ENCODE data around the gene EVPL. TPM values are rescaled to one million over a fixed set of nuclear protein-coding genes. Genes with fewer than 3 reads are reported as not detected.

The EVPL gene
- total and polyA plus RNA-seq, 8 donors, result 1.2 to 105 (median 9.0) TPM

DNA sequence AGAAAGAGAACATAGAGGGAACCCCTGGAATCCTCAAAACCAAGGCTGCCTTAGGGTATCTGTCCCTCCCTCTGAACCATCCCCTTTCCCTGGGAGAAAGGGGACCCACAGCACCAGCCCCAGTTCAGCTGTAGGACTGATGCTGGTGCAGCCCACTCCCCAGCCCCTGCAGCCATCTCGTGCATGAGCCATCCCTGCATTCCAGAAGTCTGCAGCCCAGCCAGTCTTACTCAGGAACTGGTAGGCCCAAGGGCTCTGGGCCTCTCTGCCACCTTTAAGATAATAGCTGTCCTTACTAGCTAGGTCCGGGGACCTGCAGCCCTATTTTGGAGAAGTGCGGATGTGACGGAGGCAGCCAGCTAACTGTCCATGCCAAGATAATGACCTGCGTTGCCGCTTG, 6.0 kb upstream of the EVPL start:
- H3K4me3 ChIP-seq, result no peak overlapping the region
- intact Hi-C loops (cut with DNase I; ENCODE audit: low total_unique reads), result no loop called here
- H3K27ac ChIP-seq, result no peak overlapping the region
- no peak for DNase-seq
- peaks cover 0 to 9% (median 3%) of the 10 kb centered on the region in 4 donors for H3K36me3 ChIP-seq
- TF ChIP-seq EP300 (IDR thresholded peaks at IDR 0.05) (no peak), POLR2A (IDR thresholded peaks at IDR 0.05) (no peak), POLR2AphosphoS5 (IDR thresholded peaks at IDR 0.05) (no peak)
- TF ChIP-seq, protein P1, sequence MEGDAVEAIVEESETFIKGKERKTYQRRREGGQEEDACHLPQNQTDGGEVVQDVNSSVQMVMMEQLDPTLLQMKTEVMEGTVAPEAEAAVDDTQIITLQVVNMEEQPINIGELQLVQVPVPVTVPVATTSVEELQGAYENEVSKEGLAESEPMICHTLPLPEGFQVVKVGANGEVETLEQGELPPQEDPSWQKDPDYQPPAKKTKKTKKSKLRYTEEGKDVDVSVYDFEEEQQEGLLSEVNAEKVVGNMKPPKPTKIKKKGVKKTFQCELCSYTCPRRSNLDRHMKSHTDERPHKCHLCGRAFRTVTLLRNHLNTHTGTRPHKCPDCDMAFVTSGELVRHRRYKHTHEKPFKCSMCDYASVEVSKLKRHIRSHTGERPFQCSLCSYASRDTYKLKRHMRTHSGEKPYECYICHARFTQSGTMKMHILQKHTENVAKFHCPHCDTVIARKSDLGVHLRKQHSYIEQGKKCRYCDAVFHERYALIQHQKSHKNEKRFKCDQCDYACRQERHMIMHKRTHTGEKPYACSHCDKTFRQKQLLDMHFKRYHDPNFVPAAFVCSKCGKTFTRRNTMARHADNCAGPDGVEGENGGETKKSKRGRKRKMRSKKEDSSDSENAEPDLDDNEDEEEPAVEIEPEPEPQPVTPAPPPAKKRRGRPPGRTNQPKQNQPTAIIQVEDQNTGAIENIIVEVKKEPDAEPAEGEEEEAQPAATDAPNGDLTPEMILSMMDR (IDR thresholded peaks at IDR 0.05), result no peak
- WGBS, 5 donors, result 93 to 97% (median 95%) methylated on average over 6 of the region's 6 CpGs
- peaks cover 6 to 45% (median 14%) of the 10 kb centered on the region in 4 donors for H3K4me1 ChIP-seq
- no peaks in the 10 kb centered on the region for H3K27me3 ChIP-seq
- H3K9me3 ChIP-seq, result no peaks in the 10 kb centered on the region

DNA sequence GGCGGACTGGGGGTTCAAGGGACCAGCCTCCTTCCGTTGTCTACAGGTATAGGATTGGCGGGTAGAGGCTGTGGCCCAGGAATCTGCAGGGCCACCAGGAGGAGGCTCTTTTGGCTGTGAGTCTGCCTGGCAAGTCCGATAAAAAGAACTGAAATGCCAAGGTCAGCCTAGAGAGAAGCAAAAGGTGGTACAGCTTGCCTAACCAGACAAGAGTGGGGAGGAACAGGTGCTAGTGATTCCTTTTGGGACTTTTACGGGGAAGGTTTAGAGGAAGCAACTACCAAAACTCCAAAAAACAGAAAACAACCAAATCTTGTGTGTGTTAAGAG, 5.6 kb upstream of the EVPL start:
- Histone ChIP-seq H3K9me3 (no peaks in the 10 kb centered on the region), H3K4me3 (no peak overlapping the region), H3K27ac (no peak overlapping the region), H3K27me3 (no peaks in the 10 kb centered on the region), H3K36me3 (peaks cover 0 to 5% (median under 1%) of the 10 kb centered on the region in 4 donors), H3K4me1 (peaks cover 6 to 43% (median 15%) of the 10 kb centered on the region in 4 donors)
- TF ChIP-seq POLR2A (IDR thresholded peaks at IDR 0.05) (no peak), POLR2AphosphoS5 (IDR thresholded peaks at IDR 0.05) (no peak), EP300 (IDR thresholded peaks at IDR 0.05) (no peak)
- TF ChIP-seq, protein P1 (IDR thresholded peaks at IDR 0.05), result no peak
- WGBS, 5 donors, result 86 to 93% (median 91%) methylated on average over 4 to 5 of the region's 5 CpGs
- intact Hi-C loops (cut with DNase I; ENCODE audit: low total_unique reads), result no loop called here
- DNase-seq, result no peak

DNA sequence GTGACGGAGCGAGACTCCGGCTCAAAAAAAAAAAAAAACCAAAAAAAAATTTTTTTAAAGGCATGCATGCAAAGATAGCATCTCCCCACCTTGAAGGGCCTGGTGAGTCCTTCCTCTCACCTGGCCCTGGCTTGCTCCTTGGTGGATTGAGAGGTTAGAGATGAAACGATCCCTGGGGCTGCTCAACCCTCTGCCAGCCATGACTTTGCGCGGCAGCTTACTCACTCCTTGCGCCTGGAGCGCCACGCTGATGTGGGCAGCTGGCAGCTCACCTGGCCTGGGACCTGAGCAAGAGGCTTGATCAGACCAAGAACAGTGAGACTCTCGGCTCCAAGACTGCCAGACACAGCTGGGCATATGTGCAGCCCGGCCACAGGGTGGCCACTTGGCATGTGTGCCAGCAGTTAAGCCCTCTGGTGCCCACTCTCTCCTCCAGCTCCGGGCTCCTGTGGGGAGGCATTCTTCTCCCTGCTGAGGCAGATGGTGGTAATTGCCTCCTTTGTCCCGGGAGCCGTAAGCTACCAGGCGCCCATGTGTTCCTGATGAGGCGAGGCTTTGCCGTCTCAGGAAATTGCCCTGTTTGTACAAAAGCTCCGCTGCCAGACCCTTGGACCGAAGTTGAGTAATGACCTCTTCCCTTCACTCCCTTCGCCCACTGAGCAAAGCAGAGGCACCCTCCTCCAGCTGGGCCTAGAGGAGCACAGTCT, 5.1 kb upstream of the EVPL start:
- intact Hi-C loops (cut with DNase I; ENCODE audit: low total_unique reads), result no loop called here
- TF ChIP-seq EP300 (IDR thresholded peaks at IDR 0.05), result no peak
- no peak for TF ChIP-seq POLR2AphosphoS5 (IDR thresholded peaks at IDR 0.05)
- TF ChIP-seq, protein P1 (IDR thresholded peaks at IDR 0.05), result no peak
- TF ChIP-seq POLR2A (IDR thresholded peaks at IDR 0.05), result no peak
- Histone ChIP-seq H3K4me3 (no peak overlapping the region), H3K27me3 (no peaks in the 10 kb centered on the region), H3K36me3 (no peaks in the 10 kb centered on the region), H3K27ac (no peak overlapping the region), H3K4me1 (peaks cover 6 to 45% (median 17%) of the 10 kb centered on the region in 4 donors), H3K9me3 (no peaks in the 10 kb centered on the region)
- WGBS, 5 donors, result 77 to 91% (median 80%) methylated on average over 20 of the region's 20 CpGs
- DNase-seq, result peak in 1 of 2 donors; percentile 54

DNA sequence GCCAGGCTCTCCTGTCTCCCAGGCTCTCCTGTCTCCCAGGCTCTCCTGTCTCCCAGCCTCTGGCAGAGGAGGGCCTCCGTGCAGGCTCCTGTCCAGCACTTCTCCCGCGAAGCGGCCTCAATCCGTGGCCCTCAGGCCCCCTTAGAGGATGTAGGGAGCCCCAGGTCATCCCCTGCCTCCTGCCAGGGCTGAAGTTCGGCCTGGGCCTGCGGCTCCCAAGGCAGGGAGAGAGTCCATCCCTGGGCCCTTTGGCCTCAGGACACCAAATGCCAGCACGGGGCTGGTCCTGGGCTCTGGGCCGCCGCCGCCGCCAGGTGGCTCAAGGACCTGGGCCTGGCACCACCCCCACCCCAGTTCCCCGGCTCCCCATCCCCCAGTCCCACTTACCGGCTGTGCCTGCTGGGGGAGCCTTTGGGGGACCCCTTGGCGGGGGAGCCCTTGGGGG, 370 bp downstream of the EVPL start:
- H3K27ac ChIP-seq, result peak overlapping the region; percentile 26 to 77 (median 60)
- intact Hi-C loops (cut with DNase I; ENCODE audit: low total_unique reads), result loop anchor here (10.0 kb wide), 1 partner anchor 268 kb away; no protein-coding TSS in a partner anchor
- WGBS, 5 donors, result 25 to 74% (median 36%) methylated on average over 2 to 15 of the region's 15 CpGs
- peaks cover 0 to 12% (median 10%) of the 10 kb centered on the region in 4 donors for H3K36me3 ChIP-seq
- TF ChIP-seq POLR2AphosphoS5 (IDR thresholded peaks at IDR 0.05) (no peak), EP300 (IDR thresholded peaks at IDR 0.05) (no peak), POLR2A (IDR thresholded peaks at IDR 0.05) (no peak)
- TF ChIP-seq, protein P1 (IDR thresholded peaks at IDR 0.05), result no peak
- DNase-seq, result no peak
- H3K27me3 ChIP-seq, result peaks cover 0 to 9% (median 0%) of the 10 kb centered on the region in 3 donors
- no peaks in the 10 kb centered on the region for H3K9me3 ChIP-seq
- H3K4me1 ChIP-seq, result peaks cover 6 to 32% (median 18%) of the 10 kb centered on the region in 4 donors
- H3K4me3 ChIP-seq, result peak overlapping the region; percentile 29 to 48 (median 42)

Measured in stomach (tissue), 9 donors.